Fibroblast of pulmonary artery (primary cell): ENCODE measurements around the gene GTF3C5.
"Not testable (repeated sequence)": the region's sequence is repeated elsewhere in the genome, so short reads cannot be mapped to it uniquely, and the experiment has no call there.

ENCODE experiments used
- DNase-seq: peaks from one replicate; pipeline ENCODE4 v3.0.0-alpha.2; 2010; ENCODE audit warnings: low read depth
- H3K4me3 ChIP-seq: replicated peaks from 2 replicates; pipeline ENCODE4 v1.5.1; 2011; ENCODE audit warnings: low read depth, mild to moderate bottlenecking, control low read depth, low read length, moderate library complexity
- CTCF ChIP-seq: IDR thresholded peaks from 2 replicates; pipeline ENCODE4 v1.5.1; 2011; ENCODE audit warnings: mild to moderate bottlenecking, control low read depth, low read length, inconsistent platforms; ENCODE audit errors: missing control alignments

The GTF3C5 gene

DNA sequence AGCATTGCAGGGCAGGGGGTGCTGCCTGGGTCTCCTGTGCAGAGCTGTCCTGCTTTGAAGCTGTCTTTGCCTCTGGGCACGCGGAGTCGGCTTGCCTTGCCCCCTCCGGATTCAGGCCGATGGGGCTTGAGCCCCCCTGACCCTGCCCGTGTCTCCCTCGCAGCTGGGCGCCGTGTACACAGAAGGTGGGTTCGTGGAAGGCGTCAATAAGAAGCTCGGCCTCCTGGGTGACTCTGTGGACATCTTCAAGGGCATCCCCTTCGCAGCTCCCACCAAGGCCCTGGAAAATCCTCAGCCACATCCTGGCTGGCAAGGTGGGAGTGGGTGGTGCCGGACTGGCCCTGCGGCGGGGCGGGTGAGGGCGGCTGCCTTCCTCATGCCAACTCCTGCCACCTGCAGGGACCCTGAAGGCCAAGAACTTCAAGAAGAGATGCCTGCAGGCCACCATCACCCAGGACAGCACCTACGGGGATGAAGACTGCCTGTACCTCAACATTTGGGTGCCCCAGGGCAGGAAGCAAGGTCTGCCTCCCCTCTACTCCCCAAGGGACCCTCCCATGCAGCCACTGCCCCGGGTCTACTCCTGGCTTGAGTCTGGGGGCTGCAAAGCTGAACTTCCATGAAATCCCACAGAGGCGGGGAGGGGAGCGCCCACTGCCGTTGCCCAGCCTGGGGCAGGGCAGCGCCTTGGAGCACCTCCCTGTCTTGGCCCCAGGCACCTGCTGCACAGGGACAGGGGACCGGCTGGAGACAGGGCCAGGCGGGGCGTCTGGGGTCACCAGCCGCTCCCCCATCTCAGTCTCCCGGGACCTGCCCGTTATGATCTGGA lies 33.7 kb downstream of the GTF3C5 start:
- no peak overlapping the region for H3K4me3 ChIP-seq
- DNase-seq: no peak
- no peak for TF ChIP-seq CTCF

DNA sequence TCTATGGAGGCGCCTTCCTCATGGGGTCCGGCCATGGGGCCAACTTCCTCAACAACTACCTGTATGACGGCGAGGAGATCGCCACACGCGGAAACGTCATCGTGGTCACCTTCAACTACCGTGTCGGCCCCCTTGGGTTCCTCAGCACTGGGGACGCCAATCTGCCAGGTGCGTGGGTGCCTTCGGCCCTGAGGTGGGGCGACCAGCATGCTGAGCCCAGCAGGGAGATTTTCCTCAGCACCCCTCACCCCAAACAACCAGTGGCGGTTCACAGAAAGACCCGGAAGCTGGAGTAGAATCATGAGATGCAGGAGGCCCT lies 34.2 kb downstream of the GTF3C5 start:
- TF ChIP-seq CTCF: no peak
- no peak for DNase-seq

DNA sequence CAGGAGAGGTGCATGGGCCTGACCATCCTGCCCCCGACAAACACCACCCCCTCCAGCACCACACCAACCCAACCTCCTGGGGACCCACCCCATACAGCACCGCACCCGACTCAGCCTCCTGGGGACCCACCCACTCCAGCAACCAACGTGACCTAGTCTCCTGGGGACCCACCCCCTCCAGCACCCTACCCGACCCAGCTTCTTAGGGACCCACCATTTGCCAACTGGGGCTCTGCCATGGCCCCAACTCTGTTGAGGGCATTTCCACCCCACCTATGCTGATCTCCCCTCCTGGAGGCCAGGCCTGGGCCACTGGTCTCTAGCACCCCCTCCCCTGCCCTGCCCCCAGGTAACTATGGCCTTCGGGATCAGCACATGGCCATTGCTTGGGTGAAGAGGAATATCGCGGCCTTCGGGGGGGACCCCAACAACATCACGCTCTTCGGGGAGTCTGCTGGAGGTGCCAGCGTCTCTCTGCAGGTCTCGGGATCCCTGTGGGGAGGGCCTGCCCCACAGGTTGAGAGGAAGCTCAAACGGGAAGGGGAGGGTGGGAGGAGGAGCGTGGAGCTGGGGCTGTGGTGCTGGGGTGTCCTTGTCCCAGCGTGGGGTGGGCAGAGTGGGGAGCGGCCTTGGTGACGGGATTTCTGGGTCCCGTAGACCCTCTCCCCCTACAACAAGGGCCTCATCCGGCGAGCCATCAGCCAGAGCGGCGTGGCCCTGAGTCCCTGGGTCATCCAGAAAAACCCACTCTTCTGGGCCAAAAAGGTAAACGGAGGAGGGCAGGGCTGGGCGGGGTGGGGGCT lies 35.6 kb downstream of the GTF3C5 start:
- H3K4me3 ChIP-seq: no peak overlapping the region
- no peak for TF ChIP-seq CTCF
- DNase-seq: no peak

More for the DNA sequence above, 34.2 kb downstream of the GTF3C5 start:
- H3K4me3 ChIP-seq: no peak overlapping the region

- no peak overlapping the region for H3K4me3 ChIP-seq
- DNase-seq: no peak
- no peak for TF ChIP-seq CTCF
These were observed 36.2 kb downstream of the GTF3C5 start for GRCh38 chr9:133067006-133067405.

- DNase-seq: no peak
- TF ChIP-seq CTCF: no peak
- no peak overlapping the region for H3K4me3 ChIP-seq
These were observed 37.0 kb downstream of the GTF3C5 start for GRCh38 chr9:133067813-133068212.

DNA sequence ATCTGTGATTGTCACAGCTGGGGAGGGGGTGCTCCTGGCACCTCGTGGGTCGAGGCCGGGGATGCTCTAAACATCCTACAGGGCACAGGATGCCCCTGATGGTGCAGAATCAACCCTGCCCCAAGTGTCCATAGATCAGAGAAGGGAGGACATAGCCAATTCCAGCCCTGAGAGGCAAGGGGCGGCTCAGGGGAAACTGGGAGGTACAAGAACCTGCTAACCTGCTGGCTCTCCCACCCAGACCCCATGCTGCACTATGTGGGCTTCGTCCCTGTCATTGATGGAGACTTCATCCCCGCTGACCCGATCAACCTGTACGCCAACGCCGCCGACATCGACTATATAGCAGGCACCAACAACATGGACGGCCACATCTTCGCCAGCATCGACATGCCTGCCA lies 37.6 kb downstream of the GTF3C5 start:
- not testable (repeated sequence) for DNase-seq, H3K4me3 ChIP-seq

DNA sequence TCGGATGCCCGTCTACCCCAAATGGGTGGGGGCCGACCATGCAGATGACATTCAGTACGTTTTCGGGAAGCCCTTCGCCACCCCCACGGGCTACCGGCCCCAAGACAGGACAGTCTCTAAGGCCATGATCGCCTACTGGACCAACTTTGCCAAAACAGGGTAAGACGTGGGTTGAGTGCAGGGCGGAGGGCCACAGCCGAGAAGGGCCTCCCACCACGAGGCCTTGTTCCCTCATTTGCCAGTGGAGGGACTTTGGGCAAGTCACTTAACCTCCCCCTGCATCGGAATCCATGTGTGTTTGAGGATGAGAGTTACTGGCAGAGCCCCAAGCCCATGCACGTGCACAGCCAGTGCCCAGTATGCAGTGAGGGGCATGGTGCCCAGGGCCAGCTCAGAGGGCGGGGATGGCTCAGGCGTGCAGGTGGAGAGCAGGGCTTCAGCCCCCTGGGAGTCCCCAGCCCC lies 39.7 kb downstream of the GTF3C5 start:
- H3K4me3 ChIP-seq, DNase-seq: not testable (repeated sequence)

DNA sequence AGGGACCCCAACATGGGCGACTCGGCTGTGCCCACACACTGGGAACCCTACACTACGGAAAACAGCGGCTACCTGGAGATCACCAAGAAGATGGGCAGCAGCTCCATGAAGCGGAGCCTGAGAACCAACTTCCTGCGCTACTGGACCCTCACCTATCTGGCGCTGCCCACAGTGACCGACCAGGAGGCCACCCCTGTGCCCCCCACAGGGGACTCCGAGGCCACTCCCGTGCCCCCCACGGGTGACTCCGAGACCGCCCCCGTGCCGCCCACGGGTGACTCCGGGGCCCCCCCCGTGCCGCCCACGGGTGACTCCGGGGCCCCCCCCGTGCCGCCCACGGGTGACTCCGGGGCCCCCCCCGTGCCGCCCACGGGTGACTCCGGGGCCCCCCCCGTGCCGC lies 40.2 kb downstream of the GTF3C5 start:
- not testable (repeated sequence) for DNase-seq, H3K4me3 ChIP-seq
